ENCODE data around the gene NMT2.

GRCh38 chr10:15097011-15097812, 71.3 kb downstream of the NMT2 start, which contains the start of gene RPP38:
- TF ChIP-seq POLR2AphosphoS5 (IDR thresholded peaks at IDR 0.05) = peak; percentile 47
- TF ChIP-seq CTCF (IDR thresholded peaks at IDR 0.05) = peak in 1 of 4 experiments; percentile 5
